ENCODE measurements around the gene ATP5PD.

DNA sequence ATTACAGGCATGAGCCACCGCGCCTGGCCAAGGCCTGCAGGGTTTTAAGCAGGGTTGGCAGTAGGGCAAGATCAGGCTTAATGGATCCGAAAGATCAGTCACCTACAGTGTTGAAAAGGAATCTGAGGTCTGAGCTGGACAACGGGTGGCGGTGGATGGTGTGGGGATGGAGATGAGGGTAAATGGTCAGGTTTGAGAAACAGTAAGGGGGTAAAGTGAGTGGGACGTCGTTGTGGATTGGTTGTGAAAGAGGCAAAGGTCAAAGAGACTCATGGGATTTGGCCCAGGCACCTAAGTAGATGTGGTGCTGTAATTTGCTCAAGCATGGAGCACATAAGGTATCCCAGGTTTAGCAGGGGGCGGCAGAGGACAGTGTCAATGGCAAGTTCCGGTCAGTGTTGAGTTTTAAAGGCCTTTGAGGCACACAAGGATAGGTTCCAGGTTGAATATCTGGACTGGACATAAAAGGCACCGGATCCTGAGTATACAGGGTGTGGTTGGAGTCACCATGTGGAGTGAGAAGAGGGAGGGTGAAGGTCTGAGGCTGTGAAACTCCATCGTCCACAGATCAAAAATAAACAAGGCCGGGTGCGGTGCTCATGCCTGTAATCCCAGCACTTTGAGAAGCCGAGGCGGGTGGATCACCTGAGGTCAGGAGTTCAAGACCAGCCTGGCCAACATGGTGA, 39.9 kb upstream of the ATP5PD start:
- TF ChIP-seq, protein P1, sequence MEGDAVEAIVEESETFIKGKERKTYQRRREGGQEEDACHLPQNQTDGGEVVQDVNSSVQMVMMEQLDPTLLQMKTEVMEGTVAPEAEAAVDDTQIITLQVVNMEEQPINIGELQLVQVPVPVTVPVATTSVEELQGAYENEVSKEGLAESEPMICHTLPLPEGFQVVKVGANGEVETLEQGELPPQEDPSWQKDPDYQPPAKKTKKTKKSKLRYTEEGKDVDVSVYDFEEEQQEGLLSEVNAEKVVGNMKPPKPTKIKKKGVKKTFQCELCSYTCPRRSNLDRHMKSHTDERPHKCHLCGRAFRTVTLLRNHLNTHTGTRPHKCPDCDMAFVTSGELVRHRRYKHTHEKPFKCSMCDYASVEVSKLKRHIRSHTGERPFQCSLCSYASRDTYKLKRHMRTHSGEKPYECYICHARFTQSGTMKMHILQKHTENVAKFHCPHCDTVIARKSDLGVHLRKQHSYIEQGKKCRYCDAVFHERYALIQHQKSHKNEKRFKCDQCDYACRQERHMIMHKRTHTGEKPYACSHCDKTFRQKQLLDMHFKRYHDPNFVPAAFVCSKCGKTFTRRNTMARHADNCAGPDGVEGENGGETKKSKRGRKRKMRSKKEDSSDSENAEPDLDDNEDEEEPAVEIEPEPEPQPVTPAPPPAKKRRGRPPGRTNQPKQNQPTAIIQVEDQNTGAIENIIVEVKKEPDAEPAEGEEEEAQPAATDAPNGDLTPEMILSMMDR (IDR thresholded peaks at IDR 0.05) = no peak
- TF ChIP-seq POLR2A (IDR thresholded peaks at IDR 0.05) = no peak

All from sigmoid colon (tissue), 3 donors.